Lower lobe of right lung (tissue), 2 donors: Measurements from ENCODE around the gene KDM5D. TPM values are rescaled to one million over a fixed set of nuclear protein-coding genes. Genes with fewer than 3 reads are reported as not detected.

Source experiments
- ATAC-seq, 2 donors: fragments of 200-7000 bp; cut with Tn5 transposase; one replicate each; pipeline ENCODE4 v1.9.1; 2020 to 2022; ENCODE audit warnings: mild to moderate bottlenecking in 2 of 2, moderate library complexity in 2 of 2
- DNase-seq: peaks from one replicate; pipeline ENCODE4 v3.0.0-alpha.2; 2020
- H3K27ac ChIP-seq: fragments of 200-600 bp; one replicate; pipeline ENCODE4 v1.8.0; 2022
- H3K27me3 ChIP-seq: fragments of 200-600 bp; one replicate; pipeline ENCODE4 v1.8.0; 2022; ENCODE audit warnings: low read depth
- H3K36me3 ChIP-seq: fragments of 200-600 bp; one replicate; pipeline ENCODE4 v1.8.0; 2022; ENCODE audit warnings: mild to moderate bottlenecking
- H3K4me1 ChIP-seq: fragments of 200-600 bp; one replicate; pipeline ENCODE4 v1.8.0; 2022
- H3K4me3 ChIP-seq: fragments of 200-600 bp; one replicate; pipeline ENCODE4 v1.8.0; 2022; ENCODE audit warnings: mild to moderate bottlenecking
- H3K9me3 ChIP-seq: fragments of 200-600 bp; one replicate; pipeline ENCODE4 v1.8.0; 2022
- intact Hi-C: fragments of 100-400 bp; cut with DNase I; formaldehyde crosslinking; loops from one replicate; pipeline ENCODE4 v1.11.0; 2022
- total RNA-seq: library from RNA; stranded (reverse); fragmentation: NEBNext Ultra II Directional; extraction: Animal tissue kit (Norgen Biotek cat#: 25700); gene quantifications from one replicate; pipeline ENCODE4 v1.2.1, GENCODE V29; 2021
- TF ChIP-seq, protein P1 (sequence below): fragments of 200-600 bp; IDR thresholded peaks from one replicate; pipeline ENCODE4 v1.8.0; 2022; ENCODE audit warnings: antibody characterized with exemption, mild to moderate bottlenecking
- donor health status: DM: no; HTN: yes; CAD: no; lungs with severe emphysema.

Gene KDM5D
- total RNA-seq, 1 donor from 2014 or later = 69.2 TPM

DNA sequence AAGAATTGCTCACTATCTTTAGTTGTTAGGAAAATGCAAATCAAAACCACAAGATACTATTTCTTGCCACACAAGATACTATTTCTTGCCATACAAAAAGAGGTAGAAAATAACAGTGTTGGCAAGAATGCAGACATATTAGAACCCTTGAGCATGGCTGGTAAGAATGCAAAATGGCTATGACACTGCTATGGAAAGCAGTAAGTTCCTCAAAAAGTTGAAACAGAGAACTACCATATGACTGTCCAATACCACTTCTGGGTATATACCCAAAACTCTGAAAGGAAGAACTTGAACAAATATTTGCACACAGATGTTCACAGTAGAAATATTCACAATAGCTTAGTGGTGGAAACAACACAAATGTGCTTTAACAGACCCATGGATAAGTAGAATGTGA, 26.6 kb downstream of the KDM5D start:
- Histone ChIP-seq H3K4me3 (no peak overlapping the region), H3K4me1 (no peaks in the 10 kb centered on the region), H3K27me3 (no peaks in the 10 kb centered on the region), H3K36me3 (peaks cover 90% of the 10 kb centered on the region), H3K9me3 (no peaks in the 10 kb centered on the region), H3K27ac (no peak overlapping the region)
- no peak for ATAC-seq
- DNase-seq = no peak
- intact Hi-C loops = no loop called here
- TF ChIP-seq, protein P1, sequence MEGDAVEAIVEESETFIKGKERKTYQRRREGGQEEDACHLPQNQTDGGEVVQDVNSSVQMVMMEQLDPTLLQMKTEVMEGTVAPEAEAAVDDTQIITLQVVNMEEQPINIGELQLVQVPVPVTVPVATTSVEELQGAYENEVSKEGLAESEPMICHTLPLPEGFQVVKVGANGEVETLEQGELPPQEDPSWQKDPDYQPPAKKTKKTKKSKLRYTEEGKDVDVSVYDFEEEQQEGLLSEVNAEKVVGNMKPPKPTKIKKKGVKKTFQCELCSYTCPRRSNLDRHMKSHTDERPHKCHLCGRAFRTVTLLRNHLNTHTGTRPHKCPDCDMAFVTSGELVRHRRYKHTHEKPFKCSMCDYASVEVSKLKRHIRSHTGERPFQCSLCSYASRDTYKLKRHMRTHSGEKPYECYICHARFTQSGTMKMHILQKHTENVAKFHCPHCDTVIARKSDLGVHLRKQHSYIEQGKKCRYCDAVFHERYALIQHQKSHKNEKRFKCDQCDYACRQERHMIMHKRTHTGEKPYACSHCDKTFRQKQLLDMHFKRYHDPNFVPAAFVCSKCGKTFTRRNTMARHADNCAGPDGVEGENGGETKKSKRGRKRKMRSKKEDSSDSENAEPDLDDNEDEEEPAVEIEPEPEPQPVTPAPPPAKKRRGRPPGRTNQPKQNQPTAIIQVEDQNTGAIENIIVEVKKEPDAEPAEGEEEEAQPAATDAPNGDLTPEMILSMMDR = no peak

DNA sequence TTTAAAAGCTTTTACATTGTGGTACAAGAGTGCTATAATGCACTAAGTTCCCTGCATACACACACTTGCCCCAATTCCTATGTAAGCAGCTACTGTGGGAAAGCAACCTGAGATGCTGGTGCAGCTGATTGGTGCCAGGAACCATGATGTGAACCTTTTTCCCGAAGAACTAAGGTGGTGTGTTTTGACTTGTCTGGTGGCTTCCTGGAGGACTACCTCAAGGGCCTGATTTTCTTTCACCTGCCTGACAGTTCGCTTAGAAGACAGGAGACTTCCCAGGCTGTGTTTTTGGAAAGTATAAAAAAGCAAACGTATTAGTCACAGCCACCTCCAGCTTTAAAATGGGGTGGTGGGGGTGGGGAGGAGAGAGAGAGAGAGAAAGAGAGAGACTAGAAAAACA, 27.4 kb downstream of the KDM5D start:
- Histone ChIP-seq H3K36me3 (peaks cover 86% of the 10 kb centered on the region), H3K4me3 (no peak overlapping the region), H3K4me1 (no peaks in the 10 kb centered on the region), H3K9me3 (no peaks in the 10 kb centered on the region), H3K27ac (no peak overlapping the region), H3K27me3 (no peaks in the 10 kb centered on the region)
- DNase-seq (no peak), ATAC-seq (no peak)
- TF ChIP-seq, protein P1 = no peak
- intact Hi-C loops = no loop called here

DNA sequence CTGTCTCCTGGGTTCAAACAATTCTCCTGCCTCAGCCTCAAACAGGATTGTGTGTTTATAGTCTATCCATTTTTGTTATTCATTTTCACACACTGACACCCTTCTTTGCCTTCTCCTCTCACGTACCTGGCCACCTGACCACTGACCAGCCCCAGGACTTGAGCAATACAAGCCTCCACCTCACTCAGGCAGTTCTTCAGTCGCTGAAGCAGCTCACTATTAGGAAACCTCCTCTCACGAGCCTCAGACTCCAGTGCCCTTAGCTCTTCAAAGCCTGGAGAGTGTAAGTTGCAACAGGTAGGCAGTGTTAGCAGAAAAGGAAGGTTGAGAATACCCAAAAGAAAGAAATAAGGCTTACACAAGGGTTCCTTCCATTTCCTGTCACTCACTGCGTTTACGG, 29.3 kb downstream of the KDM5D start:
- Histone ChIP-seq H3K36me3 (peaks cover 72% of the 10 kb centered on the region), H3K27me3 (no peaks in the 10 kb centered on the region), H3K4me1 (no peaks in the 10 kb centered on the region), H3K27ac (no peak overlapping the region), H3K4me3 (no peak overlapping the region), H3K9me3 (no peaks in the 10 kb centered on the region)
- intact Hi-C loops = no loop called here
- ATAC-seq (peak in 1 of 2 donors; percentile 58), DNase-seq (peak; percentile 45)
- TF ChIP-seq, protein P1 = no peak

DNA sequence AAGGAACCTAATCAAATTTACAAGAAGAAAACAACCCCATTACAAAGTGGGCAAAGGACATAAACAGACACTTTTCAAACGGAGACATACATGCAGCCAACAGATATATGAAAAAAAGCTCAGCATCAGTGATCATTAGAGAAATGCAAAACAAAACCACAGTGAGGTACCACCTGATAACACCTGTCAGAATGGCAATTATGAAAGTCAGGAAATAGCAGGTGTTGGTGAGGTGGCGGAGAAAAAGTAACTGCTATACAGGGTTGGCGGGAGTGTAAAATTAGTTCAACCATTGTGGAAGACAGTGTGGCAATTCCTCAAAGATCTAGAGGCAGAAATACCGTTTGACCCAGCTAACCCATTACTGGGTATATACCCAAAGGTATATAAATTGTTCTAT, 31.1 kb downstream of the KDM5D start:
- TF ChIP-seq, protein P1 = no peak
- H3K9me3 ChIP-seq = no peaks in the 10 kb centered on the region
- ATAC-seq (no peak), DNase-seq (no peak)
- H3K36me3 ChIP-seq = peaks cover 76% of the 10 kb centered on the region
- intact Hi-C loops = no loop called here
- no peaks in the 10 kb centered on the region for H3K27me3 ChIP-seq
- no peaks in the 10 kb centered on the region for H3K4me1 ChIP-seq
- H3K27ac ChIP-seq = no peak overlapping the region
- no peak overlapping the region for H3K4me3 ChIP-seq

DNA sequence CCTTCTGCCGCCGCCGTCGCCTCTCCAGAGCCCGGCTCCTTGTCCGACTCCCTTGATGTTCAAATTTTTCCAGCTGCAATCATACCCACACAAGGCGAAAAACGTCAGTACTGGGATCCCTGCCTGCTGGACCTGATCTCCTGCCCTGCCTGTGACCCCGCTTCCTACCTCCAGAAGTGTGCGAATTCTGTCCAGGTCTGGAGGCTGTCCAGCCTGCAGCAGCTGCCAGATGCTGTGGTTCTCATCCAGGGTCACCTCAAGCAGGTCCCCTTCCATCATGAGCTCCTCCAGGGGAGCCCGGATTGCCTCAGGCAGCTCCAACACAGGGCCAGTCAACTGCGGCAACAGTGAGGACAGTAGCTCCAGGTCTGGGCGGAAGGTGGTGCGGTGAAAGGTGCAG, 38.3 kb downstream of the KDM5D start:
- TF ChIP-seq, protein P1 = no peak

DNA sequence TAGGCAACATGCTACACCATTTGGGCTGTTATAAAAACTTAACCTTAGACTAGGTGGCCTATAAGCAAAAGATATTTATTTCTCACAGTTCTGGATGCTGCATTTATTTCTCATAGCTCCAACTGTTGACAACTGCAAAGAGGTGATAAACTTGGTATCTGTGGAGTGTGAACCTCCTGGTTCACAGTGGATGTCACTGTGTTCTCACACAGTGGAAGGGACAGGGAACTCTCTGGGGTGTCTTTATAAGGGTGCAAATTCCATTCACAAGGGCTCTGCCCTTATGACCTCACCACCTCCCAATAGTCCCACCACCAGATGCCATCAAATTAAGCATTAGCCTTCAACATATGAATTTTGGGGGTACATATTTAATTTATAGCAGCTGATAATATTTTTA, 46.0 kb downstream of the KDM5D start:
- Histone ChIP-seq H3K27ac (no peak overlapping the region), H3K9me3 (no peaks in the 10 kb centered on the region), H3K4me1 (no peaks in the 10 kb centered on the region), H3K4me3 (no peak overlapping the region), H3K36me3 (peaks cover 17% of the 10 kb centered on the region), H3K27me3 (no peaks in the 10 kb centered on the region)
- TF ChIP-seq, protein P1 = no peak
- intact Hi-C loops = no loop called here
- no peak for ATAC-seq
- DNase-seq = no peak

More for the DNA sequence above, 38.3 kb downstream of the KDM5D start:
- no peak overlapping the region for H3K27ac ChIP-seq
- H3K27me3 ChIP-seq = no peaks in the 10 kb centered on the region
- H3K4me3 ChIP-seq = no peak overlapping the region
- intact Hi-C loops = no loop called here
- H3K36me3 ChIP-seq = peaks cover 75% of the 10 kb centered on the region
- DNase-seq (no peak), ATAC-seq (no peak)
- H3K9me3 ChIP-seq = no peaks in the 10 kb centered on the region
- H3K4me1 ChIP-seq = no peaks in the 10 kb centered on the region
